MM.1S (cell line): ENCODE measurements around the gene GRWD1.

ENCODE experiments used
- DNase-seq: peaks from one replicate; pipeline ENCODE4 v3.0.0-alpha.2; 2015
- H2AFZ ChIP-seq: fragments of 300-600 bp; sonication (generic); 2 replicates; pipeline ENCODE4 v1.6.0; 2016; ENCODE audit warnings: antibody characterized with exemption, low read length
- H3F3A ChIP-seq: fragments of 300-600 bp; sonication (generic); 2 replicates; pipeline ENCODE4 v1.6.1; 2016; ENCODE audit warnings: mild to moderate bottlenecking, antibody characterized with exemption, low read length, moderate library complexity, mixed read lengths; ENCODE audit not compliant: insufficient read depth
- H3K27ac ChIP-seq: fragments of 300-600 bp; sonication (generic); 2 replicates; pipeline ENCODE4 v1.5.1; 2016; ENCODE audit warnings: mild to moderate bottlenecking, low read length
- H3K27me3 ChIP-seq: fragments of 300-600 bp; sonication (generic); replicated peaks from 2 replicates; pipeline ENCODE4 v1.6.0; 2016; ENCODE audit warnings: low read length; ENCODE audit not compliant: insufficient read depth
- H3K36me3 ChIP-seq: fragments of 300-600 bp; sonication (generic); replicated peaks from 2 replicates; pipeline ENCODE4 v1.6.1; 2016; ENCODE audit warnings: mild to moderate bottlenecking, low read length, mixed read lengths; ENCODE audit not compliant: insufficient read depth
- H3K4me1 ChIP-seq: fragments of 300-600 bp; sonication (generic); 2 replicates; pipeline ENCODE4 v1.6.1; 2016; ENCODE audit warnings: low read length, mixed read lengths
- H3K4me2 ChIP-seq: fragments of 300-600 bp; sonication (generic); 2 replicates; pipeline ENCODE4 v1.6.0; 2016; ENCODE audit warnings: low read depth, low read length
- H3K4me3 ChIP-seq: fragments of 300-600 bp; sonication (generic); 2 replicates; pipeline ENCODE4 v1.5.1; 2016; ENCODE audit warnings: low read length, mixed read lengths
- H3K79me2 ChIP-seq: fragments of 300-600 bp; sonication (generic); 2 replicates; pipeline ENCODE4 v1.6.1; 2016; ENCODE audit warnings: mixed run types, low read length, mixed read lengths
- H3K9ac ChIP-seq: fragments of 300-600 bp; sonication (generic); 2 replicates; pipeline ENCODE4 v1.6.1; 2016; ENCODE audit warnings: low read length, mixed read lengths
- H3K9me2 ChIP-seq: fragments of 300-600 bp; sonication (generic); replicated peaks from 2 replicates; pipeline ENCODE4 v1.6.1; 2016; ENCODE audit warnings: mild to moderate bottlenecking, low read length, mixed read lengths; ENCODE audit not compliant: insufficient read depth
- H3K9me3 ChIP-seq: fragments of 300-600 bp; sonication (generic); replicated peaks from 2 replicates; pipeline ENCODE4 v1.6.1; 2016; ENCODE audit warnings: mild to moderate bottlenecking, low read length, mixed read lengths; ENCODE audit not compliant: insufficient read depth
- H4K20me1 ChIP-seq: fragments of 300-600 bp; sonication (generic); 2 replicates; pipeline ENCODE4 v1.6.1; 2016; ENCODE audit warnings: mild to moderate bottlenecking, low read length, moderate library complexity, mixed read lengths; ENCODE audit not compliant: insufficient read depth
- EZH2 ChIP-seq: fragments of 300-600 bp; sonication (generic); optimal IDR thresholded peaks from 2 replicates; pipeline ENCODE3; 2017; ENCODE audit warnings: low read depth, mild to moderate bottlenecking, antibody characterized with exemption, low read length, mixed read lengths
- EZH2phosphoT487 ChIP-seq: fragments of 300-600 bp; sonication (generic); IDR thresholded peaks from 2 replicates; pipeline ENCODE4 v1.6.1; 2018; ENCODE audit warnings: antibody characterized with exemption, low read length
- TF ChIP-seq, protein P1 (sequence below): fragments of 300-600 bp; sonication (generic); IDR thresholded peaks from 2 replicates; pipeline ENCODE4 v1.5.1; 2016; ENCODE audit warnings: antibody characterized with exemption, low read length, mixed read lengths

The GRWD1 gene

DNA sequence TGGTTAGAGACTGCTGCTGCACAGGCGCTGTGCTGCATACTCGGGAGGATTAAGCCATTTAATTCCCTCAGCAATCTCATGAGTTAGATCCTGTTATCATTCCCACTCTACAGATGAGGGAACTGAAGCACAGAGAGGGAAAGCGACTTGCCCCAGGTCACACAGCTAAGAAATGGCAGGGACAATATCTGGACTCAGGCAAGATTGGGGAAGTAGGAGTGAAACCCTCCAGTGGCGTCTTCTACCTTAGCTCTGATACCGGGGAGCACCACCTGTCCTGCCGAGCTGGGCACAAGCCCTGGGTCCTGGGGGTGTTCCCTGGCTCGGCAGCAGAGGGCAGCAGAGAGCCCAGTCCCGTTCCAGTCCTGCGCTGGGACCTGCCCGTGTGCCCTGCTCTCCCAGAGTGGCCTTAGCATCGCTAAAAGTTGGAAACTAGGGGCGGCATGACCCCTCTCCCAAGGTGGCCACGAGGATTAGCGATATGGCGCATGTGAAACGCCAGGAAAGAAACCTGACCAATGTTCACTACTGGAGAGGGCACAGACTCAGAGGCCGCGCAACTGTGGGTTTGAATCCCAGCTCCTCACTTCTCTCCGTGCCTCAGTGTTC is 43.9 kb downstream of the GRWD1 start:
- Histone ChIP-seq H3K27ac (no peak overlapping the region), H3K36me3 (no peaks in the 10 kb centered on the region), H3K27me3 (peaks cover 11% of the 10 kb centered on the region), H3K9ac (no peak overlapping the region), H4K20me1 (no peaks in the 10 kb centered on the region), H3K9me2 (no peaks in the 10 kb centered on the region), H3K4me1 (peaks cover 25% of the 10 kb centered on the region), H3K4me2 (peak overlapping the region; percentile 49; the same call in 1 of the 2 replicates), H2AFZ (no peak overlapping the region), H3K9me3 (no peaks in the 10 kb centered on the region), H3K79me2 (no peaks in the 10 kb centered on the region), H3F3A (peaks cover 7% of the 10 kb centered on the region), H3K4me3 (no peak overlapping the region)
- TF ChIP-seq, protein P1, sequence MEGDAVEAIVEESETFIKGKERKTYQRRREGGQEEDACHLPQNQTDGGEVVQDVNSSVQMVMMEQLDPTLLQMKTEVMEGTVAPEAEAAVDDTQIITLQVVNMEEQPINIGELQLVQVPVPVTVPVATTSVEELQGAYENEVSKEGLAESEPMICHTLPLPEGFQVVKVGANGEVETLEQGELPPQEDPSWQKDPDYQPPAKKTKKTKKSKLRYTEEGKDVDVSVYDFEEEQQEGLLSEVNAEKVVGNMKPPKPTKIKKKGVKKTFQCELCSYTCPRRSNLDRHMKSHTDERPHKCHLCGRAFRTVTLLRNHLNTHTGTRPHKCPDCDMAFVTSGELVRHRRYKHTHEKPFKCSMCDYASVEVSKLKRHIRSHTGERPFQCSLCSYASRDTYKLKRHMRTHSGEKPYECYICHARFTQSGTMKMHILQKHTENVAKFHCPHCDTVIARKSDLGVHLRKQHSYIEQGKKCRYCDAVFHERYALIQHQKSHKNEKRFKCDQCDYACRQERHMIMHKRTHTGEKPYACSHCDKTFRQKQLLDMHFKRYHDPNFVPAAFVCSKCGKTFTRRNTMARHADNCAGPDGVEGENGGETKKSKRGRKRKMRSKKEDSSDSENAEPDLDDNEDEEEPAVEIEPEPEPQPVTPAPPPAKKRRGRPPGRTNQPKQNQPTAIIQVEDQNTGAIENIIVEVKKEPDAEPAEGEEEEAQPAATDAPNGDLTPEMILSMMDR, result peak; percentile 94
- TF ChIP-seq EZH2, result no peak
- TF ChIP-seq EZH2phosphoT487, result no peak
- DNase-seq, result peak; percentile 83

DNA sequence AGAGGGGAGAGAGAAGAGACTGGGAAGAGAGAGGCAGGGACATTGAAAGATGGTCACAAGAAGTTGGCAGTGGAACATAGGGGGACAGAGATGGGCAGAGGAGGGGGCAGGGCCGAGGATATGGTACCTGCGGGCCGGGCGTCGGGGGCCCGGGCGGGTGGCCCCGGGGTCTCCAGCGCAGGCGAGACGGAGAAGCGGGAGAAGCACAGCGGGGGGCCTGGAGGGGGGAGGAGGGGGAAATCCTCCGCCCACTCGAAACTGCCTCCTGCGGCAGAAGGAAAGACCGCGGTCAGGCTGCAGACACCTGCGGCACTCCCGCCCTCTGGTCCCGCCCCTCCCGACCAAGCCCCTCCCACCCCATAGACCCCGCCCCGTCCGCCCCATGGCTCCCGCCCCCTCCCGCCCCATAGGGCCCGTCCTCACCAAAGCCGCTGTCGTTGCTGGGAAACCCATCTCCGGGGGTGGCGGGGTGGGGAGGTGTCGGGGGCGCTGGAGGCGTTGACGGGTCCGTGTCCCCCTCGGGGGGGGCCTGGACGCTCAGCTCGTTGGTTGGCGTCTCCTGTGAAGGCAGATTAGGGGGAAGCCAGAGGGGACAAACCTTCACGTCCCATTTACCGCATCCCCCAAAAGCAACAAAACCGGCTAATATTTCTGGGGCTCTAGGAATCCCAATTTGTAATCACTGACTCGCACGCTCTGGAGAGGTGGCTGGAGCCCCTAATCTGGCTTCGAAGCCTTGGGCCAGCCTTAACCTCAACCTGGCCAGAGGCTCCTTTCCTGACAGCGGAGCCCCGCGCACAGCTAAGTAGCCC is 45.4 kb downstream of the GRWD1 start:
- H3K36me3 ChIP-seq, result no peaks in the 10 kb centered on the region
- H4K20me1 ChIP-seq, result no peaks in the 10 kb centered on the region
- peak overlapping the region; percentile 33; the same call in 1 of the 2 replicates for H3K9ac ChIP-seq
- no peaks in the 10 kb centered on the region for H3K79me2 ChIP-seq
- peak; percentile 62 for DNase-seq
- H3K27ac ChIP-seq, result peak overlapping the region; percentile 1; the same call in 1 of the 2 replicates
- peak overlapping the region; percentile 75; the same call in 1 of the 2 replicates for H2AFZ ChIP-seq
- H3K4me1 ChIP-seq, result peaks cover 25% of the 10 kb centered on the region
- peaks cover 7% of the 10 kb centered on the region for H3F3A ChIP-seq
- H3K9me2 ChIP-seq, result no peaks in the 10 kb centered on the region
- H3K4me2 ChIP-seq, result peak overlapping the region; percentile 100
- peak overlapping the region; percentile 57 for H3K4me3 ChIP-seq
- H3K9me3 ChIP-seq, result no peaks in the 10 kb centered on the region
- TF ChIP-seq EZH2phosphoT487 (no peak), EZH2 (no peak)
- TF ChIP-seq, protein P1, result no peak
- H3K27me3 ChIP-seq, result peaks cover 23% of the 10 kb centered on the region

DNA sequence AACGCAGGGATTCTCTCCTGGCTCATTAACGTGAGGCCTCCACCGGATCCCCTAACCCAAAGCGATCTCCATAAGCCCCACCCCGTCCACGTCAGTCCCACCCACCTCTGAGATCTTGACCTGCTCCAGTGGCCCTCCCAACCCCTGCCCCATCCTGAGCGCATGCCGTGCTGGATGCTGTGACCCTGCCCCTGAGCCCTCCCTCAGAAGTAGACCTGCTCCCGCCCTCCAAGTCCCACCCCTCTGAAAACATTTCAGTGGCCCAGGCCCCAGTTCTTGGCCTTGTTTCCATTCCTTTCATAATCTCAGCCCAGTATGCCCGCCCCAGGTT is 46.0 kb downstream of the GRWD1 start:
- H3K9me3 ChIP-seq, result no peaks in the 10 kb centered on the region
- no peaks in the 10 kb centered on the region for H3K79me2 ChIP-seq
- no peaks in the 10 kb centered on the region for H3K9me2 ChIP-seq
- TF ChIP-seq, protein P1, result no peak
- TF ChIP-seq EZH2 (no peak), EZH2phosphoT487 (no peak)
- no peak overlapping the region for H3K4me3 ChIP-seq
- H3K4me1 ChIP-seq, result peaks cover 25% of the 10 kb centered on the region
- H2AFZ ChIP-seq, result no peak overlapping the region
- H4K20me1 ChIP-seq, result no peaks in the 10 kb centered on the region
- no peaks in the 10 kb centered on the region for H3K36me3 ChIP-seq
- peaks cover 7% of the 10 kb centered on the region for H3F3A ChIP-seq
- H3K9ac ChIP-seq, result no peak overlapping the region
- no peak overlapping the region for H3K4me2 ChIP-seq
- no peak for DNase-seq
- peaks cover 27% of the 10 kb centered on the region for H3K27me3 ChIP-seq
- no peak overlapping the region for H3K27ac ChIP-seq
